Upper lobe of left lung (tissue), 6 donors: ENCODE measurements around the gene NRXN3. TPM values are rescaled to one million over a fixed set of nuclear protein-coding genes. Genes with fewer than 3 reads are reported as not detected.

Experiments used
- ATAC-seq, 2 donors: fragments of 200-7000 bp; cut with Tn5 transposase; one replicate each; pipeline ENCODE4 v1.9.1; 2022; ENCODE audit warnings: mild to moderate bottlenecking in 2 of 2, moderate library complexity in 2 of 2; ENCODE audit not compliant: low FRiP score in 2 of 2
- DNase-seq, 2 donors: peaks; one replicate each; pipeline ENCODE4 v3.0.0-alpha.2; 2019 to 2020
- H3K27ac ChIP-seq, 4 donors: fragments of 200-600 bp; sonication (generic); one replicate each; pipeline ENCODE4 v1.5.1; 2016 to 2019
- H3K27me3 ChIP-seq, 4 donors: fragments of 200-600 bp; sonication (generic); one replicate each; pipeline ENCODE4 v1.5.1; 2017 to 2019
- H3K36me3 ChIP-seq, 4 donors: fragments of 200-600 bp; sonication (generic); one replicate each; pipeline ENCODE4 v1.5.1; 2016 to 2019
- H3K4me1 ChIP-seq, 4 donors: fragments of 200-600 bp; sonication (generic); one replicate each; pipeline ENCODE4 v1.5.1; 2018 to 2019
- H3K4me3 ChIP-seq, 4 donors: fragments of 200-600 bp; sonication (generic); one replicate each; pipeline ENCODE4 v1.5.1; 2017 to 2019; ENCODE audit warnings: mild to moderate bottlenecking in 2 of 4, moderate library complexity in 1 of 4
- H3K9me3 ChIP-seq, 4 donors: fragments of 200-600 bp; sonication (generic); one replicate each; pipeline ENCODE4 v1.5.1; 2018 to 2019
- CTCF ChIP-seq, 6 experiments: fragments of 450-650 bp in 4 of 6; fragments of 200-600 bp in 2 of 6; sonication (generic) in 2 of 6; IDR thresholded peaks; one replicate each; pipeline ENCODE4 v1.5.1; 2016 to 2019; ENCODE audit warnings: antibody characterized with exemption in 6 of 6
- EP300 ChIP-seq, 4 donors: sonication (generic); formaldehyde crosslinking; IDR thresholded peaks; one replicate each; pipeline ENCODE4 v1.5.1; 2017; ENCODE audit warnings: antibody characterized with exemption in 4 of 4, control low read depth in 2 of 4
- POLR2A ChIP-seq, 4 donors: fragments of 450-650 bp; IDR thresholded peaks; one replicate each; pipeline ENCODE4 v1.5.1; 2016 to 2017; ENCODE audit warnings: antibody characterized with exemption in 4 of 4, mild to moderate bottlenecking in 2 of 4
- POLR2AphosphoS5 ChIP-seq, 2 donors: sonication (generic); formaldehyde crosslinking; IDR thresholded peaks; one replicate each; pipeline ENCODE4 v1.5.1; 2017; ENCODE audit warnings: antibody characterized with exemption in 2 of 2
- WGBS, 2 donors: methylation state at CpG; one replicate each; pipeline ENCODE4 v1.1.5; 2017 to 2018; 5-methylcytosine and 5-hydroxymethylcytosine counted together
- total RNA-seq, 6 donors: library from RNA; depleted of rRNA in 4 of 6; stranded (reverse); fragments of >200 nt in 4 of 6; gene quantifications; one replicate each; pipeline versions ENCODE4 v1.1.0 to v1.2.1, GENCODE V29; 2016 to 2021
- donor health status: DM: no; HTN: no; CAD: no; lungs with moderate emphysema.
- donor health status: DM: no; HTN: yes; CAD: no; lungs with severe emphysema.

NRXN3 gene
- total RNA-seq, 6 donors from 2014 or later, result 4.4 to 14.9 (median 7.2) TPM

DNA sequence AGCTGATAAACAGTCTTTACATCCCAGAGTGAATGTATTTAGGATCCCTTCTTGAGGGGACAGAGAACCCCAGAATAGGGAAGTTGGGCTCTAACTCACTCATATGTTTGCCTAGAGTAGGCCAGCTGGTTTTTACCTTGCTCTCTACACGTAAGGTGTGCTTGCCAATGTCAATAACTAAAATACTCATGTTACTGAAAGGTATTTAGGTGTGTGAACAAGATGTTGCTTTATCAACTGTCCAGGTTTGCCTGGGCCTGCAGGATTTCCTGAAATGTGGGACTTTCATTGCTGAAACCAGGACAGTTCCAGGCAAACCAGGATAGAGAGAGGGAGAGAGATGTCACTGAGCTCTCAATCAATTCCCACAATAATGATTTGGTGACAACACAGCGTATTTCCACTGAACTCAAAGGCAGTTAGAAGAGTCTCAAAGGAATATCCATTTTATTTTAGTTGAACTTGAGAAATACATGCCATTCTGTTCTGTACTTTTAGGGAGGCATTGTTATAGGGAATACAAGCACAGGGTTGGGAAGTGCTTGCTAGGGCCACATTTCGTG is 171.7 kb downstream of the NRXN3 start:
- Histone ChIP-seq H3K36me3 (no peaks in the 10 kb centered on the region), H3K4me3 (no peak overlapping the region), H3K4me1 (peaks cover 0 to 19% (median 2%) of the 10 kb centered on the region in 4 donors), H3K9me3 (no peaks in the 10 kb centered on the region), H3K27ac (peak overlapping the region in 2 of 4 donors; percentile 23 to 39), H3K27me3 (no peaks in the 10 kb centered on the region)
- ATAC-seq (peak in 1 of 2 donors; percentile 73), DNase-seq (peak in 1 of 2 donors; percentile 30)
- 74 to 79% methylated on average over 3 of the region's 3 CpGs for WGBS, 2 donors
- no peak for TF ChIP-seq EP300 (IDR thresholded peaks at IDR 0.05)
- TF ChIP-seq POLR2AphosphoS5 (IDR thresholded peaks at IDR 0.05), result no peak
- no peak for TF ChIP-seq CTCF (IDR thresholded peaks at IDR 0.05)
- TF ChIP-seq POLR2A (IDR thresholded peaks at IDR 0.05), result no peak

GRCh38 chr14:78342879-78343278 is 172.7 kb downstream of the NRXN3 start:
- no peaks in the 10 kb centered on the region for H3K9me3 ChIP-seq
- ATAC-seq (no peak), DNase-seq (no peak)
- no peaks in the 10 kb centered on the region for H3K27me3 ChIP-seq
- H3K36me3 ChIP-seq, result no peaks in the 10 kb centered on the region
- H3K27ac ChIP-seq, result no peak overlapping the region
- 69 to 73% methylated on average over 1 of the region's 1 CpG for WGBS, 2 donors
- H3K4me3 ChIP-seq, result no peak overlapping the region
- no peak for TF ChIP-seq EP300 (IDR thresholded peaks at IDR 0.05)
- TF ChIP-seq POLR2AphosphoS5 (IDR thresholded peaks at IDR 0.05), result no peak
- no peak for TF ChIP-seq POLR2A (IDR thresholded peaks at IDR 0.05)
- peaks cover 0 to 19% (median 2%) of the 10 kb centered on the region in 4 donors for H3K4me1 ChIP-seq

DNA sequence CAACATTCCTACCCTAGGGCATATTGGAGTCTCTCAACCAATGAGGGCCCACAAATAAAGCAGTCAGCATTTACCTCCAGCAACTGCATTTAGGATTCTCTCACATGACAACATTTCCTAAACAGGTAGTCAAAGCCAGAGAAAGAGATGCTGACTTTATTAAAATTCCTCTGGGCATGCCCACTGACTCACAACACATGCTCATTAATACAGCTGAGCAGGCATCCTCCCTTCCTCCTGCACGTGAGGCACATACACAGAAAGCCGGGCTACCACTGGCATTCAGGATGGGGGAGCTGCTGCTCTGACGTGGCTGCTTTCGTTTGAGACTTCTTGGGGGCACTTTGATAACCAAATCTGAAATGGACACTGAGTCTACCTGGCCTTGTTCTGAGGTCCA is 174.1 kb downstream of the NRXN3 start:
- no peak for ATAC-seq
- peaks cover 0 to 12% (median 2%) of the 10 kb centered on the region in 4 donors for H3K4me1 ChIP-seq
- no peaks in the 10 kb centered on the region for H3K27me3 ChIP-seq
- H3K4me3 ChIP-seq, result no peak overlapping the region
- no peaks in the 10 kb centered on the region for H3K36me3 ChIP-seq
- H3K27ac ChIP-seq, result no peak overlapping the region
- no peak for TF ChIP-seq CTCF (IDR thresholded peaks at IDR 0.05)
- 82 to 83% methylated on average over 4 of the region's 4 CpGs for WGBS, 2 donors
- no peaks in the 10 kb centered on the region for H3K9me3 ChIP-seq
- no peak for DNase-seq

DNA sequence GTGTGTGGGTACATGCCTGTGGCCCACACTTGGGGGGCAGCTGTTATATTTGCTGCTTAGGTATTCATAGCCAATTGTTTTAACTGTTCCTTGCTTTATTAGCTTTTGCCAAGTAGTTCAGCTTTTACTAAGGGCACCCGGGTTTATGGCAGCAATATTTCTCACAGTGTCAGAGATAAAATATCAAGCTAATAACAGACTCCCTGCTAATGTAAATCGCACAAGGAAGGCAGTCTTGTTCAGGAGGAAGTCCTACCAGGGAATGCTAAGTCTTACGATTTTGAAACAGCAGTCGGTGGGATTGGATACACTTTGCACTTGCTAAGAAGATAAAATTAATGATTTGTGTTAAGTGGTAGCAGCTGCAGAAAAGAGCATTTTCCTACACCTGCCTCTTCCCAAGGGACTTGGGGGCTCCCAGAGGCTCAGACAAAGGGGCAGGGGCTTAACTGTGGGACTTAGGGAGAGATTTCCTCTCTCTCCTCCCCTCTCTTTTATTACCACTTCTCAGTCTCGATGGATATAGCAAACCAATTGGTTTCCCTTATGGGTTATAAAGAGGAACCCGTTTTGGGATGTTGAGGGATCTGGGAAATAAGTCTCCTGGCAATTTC is 175.1 kb downstream of the NRXN3 start:
- peaks cover 0 to 12% (median 2%) of the 10 kb centered on the region in 4 donors for H3K4me1 ChIP-seq
- ATAC-seq, result no peak
- H3K27me3 ChIP-seq, result no peaks in the 10 kb centered on the region
- DNase-seq, result no peak
- WGBS, 2 donors, result 78 to 86% methylated on average over 6 of the region's 6 CpGs
- no peak overlapping the region for H3K4me3 ChIP-seq
- H3K9me3 ChIP-seq, result no peaks in the 10 kb centered on the region
- no peaks in the 10 kb centered on the region for H3K36me3 ChIP-seq
- no peak for TF ChIP-seq CTCF (IDR thresholded peaks at IDR 0.05)
- TF ChIP-seq POLR2A (IDR thresholded peaks at IDR 0.05), result no peak
- no peak for TF ChIP-seq EP300 (IDR thresholded peaks at IDR 0.05)
- no peak for TF ChIP-seq POLR2AphosphoS5 (IDR thresholded peaks at IDR 0.05)
- no peak overlapping the region for H3K27ac ChIP-seq

- Histone ChIP-seq H3K27ac (no peak overlapping the region), H3K4me3 (no peak overlapping the region), H3K27me3 (no peaks in the 10 kb centered on the region), H3K4me1 (peaks cover 0 to 8% (median 0%) of the 10 kb centered on the region in 4 donors), H3K9me3 (no peaks in the 10 kb centered on the region), H3K36me3 (no peaks in the 10 kb centered on the region)
- TF ChIP-seq POLR2AphosphoS5 (IDR thresholded peaks at IDR 0.05), result no peak
- TF ChIP-seq EP300 (IDR thresholded peaks at IDR 0.05), result no peak
- TF ChIP-seq CTCF (IDR thresholded peaks at IDR 0.05), result no peak
- TF ChIP-seq POLR2A (IDR thresholded peaks at IDR 0.05), result no peak
- ATAC-seq (no peak), DNase-seq (no peak)
- WGBS, 2 donors, result 84 to 88% methylated on average over 5 of the region's 5 CpGs
Observed at GRCh38 chr14:78346747-78347146, 176.6 kb downstream of the NRXN3 start.
